Left lung (tissue), 10 donors: ENCODE measurements around the gene HEATR5A. TPM values are rescaled to one million over a fixed set of nuclear protein-coding genes. Genes with fewer than 3 reads are reported as not detected.
"Not testable (repeated sequence)": the region's sequence is repeated elsewhere in the genome, so short reads cannot be mapped to it uniquely, and the experiment has no call there.

Experiments used
- ATAC-seq: fragments of 200-7000 bp; cut with Tn5 transposase; one replicate; pipeline ENCODE4 v1.9.1; 2020; ENCODE audit warnings: moderate library complexity
- DNase-seq, 4 donors: peaks; one replicate each; pipeline ENCODE4 v3.0.0-alpha.2; 2013 to 2020
- H3K27ac ChIP-seq, 2 donors: fragments of 200-600 bp; sonication (generic) in 1 of 2; one replicate each; pipeline versions ENCODE4 v1.5.0 to v1.8.0; 2020 to 2021
- H3K27me3 ChIP-seq, 2 donors: fragments of 200-600 bp; sonication (generic) in 1 of 2; one replicate each; pipeline versions ENCODE4 v1.5.0 to v1.8.0; 2020 to 2021
- H3K36me3 ChIP-seq, 2 donors: fragments of 200-600 bp; sonication (generic) in 1 of 2; one replicate each; pipeline versions ENCODE4 v1.5.0 to v1.8.0; 2020 to 2021
- H3K4me1 ChIP-seq, 2 donors: fragments of 200-600 bp; one replicate each; pipeline ENCODE4 v1.8.0; 2021
- H3K4me3 ChIP-seq, 2 donors: fragments of 200-600 bp; sonication (generic) in 1 of 2; one replicate each; pipeline versions ENCODE4 v1.5.0 to v1.8.0; 2020 to 2021; ENCODE audit warnings: mild to moderate bottlenecking in 1 of 2
- H3K9me3 ChIP-seq, 2 donors: fragments of 200-600 bp; sonication (generic) in 1 of 2; one replicate each; pipeline versions ENCODE4 v1.5.0 to v1.8.0; 2020 to 2021
- intact Hi-C, 2 donors: fragments of 100-400 bp; cut with DNase I; formaldehyde crosslinking; loops; one replicate each; pipeline versions ENCODE4 v1.11.2 to v1.14.2; 2022
- polyA plus RNA-seq, 6 donors: library from polyadenylated mRNA; unstranded; fragments of 120-200 nt; gene quantifications; one replicate each; pipeline ENCODE4 v1.2.1, GENCODE V29; 2013; ENCODE audit not compliant: insufficient read length in 6 of 6
- total RNA-seq, 2 donors: library from RNA; stranded (reverse); fragmentation: NEBNext Ultra II Directional; extraction: Animal tissue kit (Norgen Biotek cat#: 25700); gene quantifications; one replicate each; pipeline ENCODE4 v1.2.1, GENCODE V29; 2021
- TF ChIP-seq, protein P1 (sequence below), 2 donors: fragments of 200-600 bp; sonication (generic) in 1 of 2; IDR thresholded peaks; one replicate each; pipeline versions ENCODE4 v1.5.0 to v1.8.0; 2021; ENCODE audit warnings: antibody characterized with exemption in 2 of 2
- donor health status: DM: no; HTN: yes; CAD: no.
- donor health status: DM: no; HTN: no; CAD: no.

Gene HEATR5A
- total and polyA plus RNA-seq, 8 donors: 18.5 to 72.5 (median 21.3) TPM

DNA sequence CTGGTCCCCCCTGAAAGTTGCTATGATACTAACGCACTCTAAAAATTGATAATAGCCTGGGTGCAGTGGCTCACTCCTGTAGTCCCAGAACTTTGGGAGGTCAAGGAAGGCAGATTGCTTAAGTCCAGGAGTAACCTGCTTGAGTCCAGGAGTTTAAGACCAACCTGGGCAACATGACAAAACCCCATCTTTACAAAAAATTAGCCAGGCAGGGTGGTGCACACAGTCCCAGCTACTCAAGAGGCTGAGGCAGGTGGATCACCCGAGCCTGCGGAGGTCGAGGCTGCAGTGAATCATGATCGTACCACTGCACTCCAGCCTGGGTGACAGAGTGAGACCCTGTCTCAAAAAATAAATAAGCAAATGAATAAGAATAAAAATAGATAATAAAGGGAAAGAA is 42.9 kb downstream of the HEATR5A start:
- ATAC-seq (no peak), DNase-seq (no peak)
- Histone ChIP-seq H3K4me3 (no peak overlapping the region), H3K9me3 (no peaks in the 10 kb centered on the region), H3K36me3 (peaks cover 0 to 66% of the 10 kb centered on the region in 2 donors), H3K27me3 (no peaks in the 10 kb centered on the region), H3K4me1 (peaks cover 5 to 12% of the 10 kb centered on the region in 2 donors), H3K27ac (peak overlapping the region in 1 of 2 donors; percentile 49)
- intact Hi-C loops: no loop called here
- TF ChIP-seq, protein P1, sequence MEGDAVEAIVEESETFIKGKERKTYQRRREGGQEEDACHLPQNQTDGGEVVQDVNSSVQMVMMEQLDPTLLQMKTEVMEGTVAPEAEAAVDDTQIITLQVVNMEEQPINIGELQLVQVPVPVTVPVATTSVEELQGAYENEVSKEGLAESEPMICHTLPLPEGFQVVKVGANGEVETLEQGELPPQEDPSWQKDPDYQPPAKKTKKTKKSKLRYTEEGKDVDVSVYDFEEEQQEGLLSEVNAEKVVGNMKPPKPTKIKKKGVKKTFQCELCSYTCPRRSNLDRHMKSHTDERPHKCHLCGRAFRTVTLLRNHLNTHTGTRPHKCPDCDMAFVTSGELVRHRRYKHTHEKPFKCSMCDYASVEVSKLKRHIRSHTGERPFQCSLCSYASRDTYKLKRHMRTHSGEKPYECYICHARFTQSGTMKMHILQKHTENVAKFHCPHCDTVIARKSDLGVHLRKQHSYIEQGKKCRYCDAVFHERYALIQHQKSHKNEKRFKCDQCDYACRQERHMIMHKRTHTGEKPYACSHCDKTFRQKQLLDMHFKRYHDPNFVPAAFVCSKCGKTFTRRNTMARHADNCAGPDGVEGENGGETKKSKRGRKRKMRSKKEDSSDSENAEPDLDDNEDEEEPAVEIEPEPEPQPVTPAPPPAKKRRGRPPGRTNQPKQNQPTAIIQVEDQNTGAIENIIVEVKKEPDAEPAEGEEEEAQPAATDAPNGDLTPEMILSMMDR (IDR thresholded peaks at IDR 0.05): no peak

DNA sequence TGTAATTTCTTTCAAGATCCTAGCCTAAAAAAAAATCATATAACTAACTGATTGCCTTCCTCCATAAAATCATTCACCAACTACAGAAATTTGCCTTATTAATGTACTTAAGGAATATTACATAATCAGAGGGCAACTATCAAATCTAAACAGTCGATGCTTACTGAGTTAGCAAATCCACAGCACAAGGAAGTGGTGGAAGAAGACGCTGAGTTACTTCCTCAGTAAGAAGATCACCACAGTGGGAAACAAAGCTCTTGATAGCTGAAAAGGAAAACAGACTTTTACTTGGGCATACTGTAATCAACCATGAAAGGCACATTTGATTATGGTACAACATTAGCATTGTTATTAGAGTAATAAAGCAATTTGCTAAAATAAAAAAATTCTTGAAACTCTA is 48.7 kb downstream of the HEATR5A start:
- Histone ChIP-seq H3K27ac (peak overlapping the region in 1 of 2 donors; percentile 41), H3K9me3 (no peaks in the 10 kb centered on the region), H3K4me1 (peaks cover 0 to 11% of the 10 kb centered on the region in 2 donors), H3K36me3 (peaks cover 0 to 73% of the 10 kb centered on the region in 2 donors), H3K27me3 (no peaks in the 10 kb centered on the region), H3K4me3 (no peak overlapping the region)
- intact Hi-C loops: no loop called here
- TF ChIP-seq, protein P1 (IDR thresholded peaks at IDR 0.05): no peak
- DNase-seq: no peak
- ATAC-seq: no peak

DNA sequence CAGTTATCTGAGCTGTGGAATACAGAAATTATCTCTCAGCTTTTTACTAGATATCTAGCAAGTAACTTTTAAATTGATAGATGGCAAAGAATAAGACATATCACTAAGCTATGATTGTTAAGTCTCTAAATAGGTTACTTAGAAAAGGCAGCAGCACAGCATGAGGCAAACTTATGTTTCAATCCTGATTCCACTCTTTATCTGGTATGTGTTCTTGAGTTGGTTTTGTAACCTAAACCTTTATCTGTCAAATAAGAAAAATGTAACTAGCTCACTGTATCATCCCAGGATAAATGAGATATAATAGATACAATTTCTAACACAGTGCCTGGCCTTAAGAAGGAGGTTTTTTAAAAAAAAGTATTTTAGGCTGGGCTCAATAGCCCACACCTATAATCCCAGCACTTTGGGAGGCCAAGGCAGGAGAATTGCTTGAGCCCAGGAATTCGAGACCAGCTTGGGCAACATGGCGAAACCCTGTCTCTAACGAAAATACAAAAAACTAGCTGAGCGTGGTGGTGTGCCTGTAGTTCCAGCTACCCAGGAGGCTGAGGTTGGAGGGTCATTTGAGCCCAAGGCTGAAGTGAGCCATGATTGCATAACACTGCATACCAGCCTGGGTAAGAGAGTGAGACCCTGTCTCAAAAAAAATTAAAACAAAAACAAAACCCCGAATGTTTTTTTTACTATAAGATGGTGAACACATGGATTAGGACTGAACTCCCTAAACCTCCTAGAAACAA is 56.8 kb downstream of the HEATR5A start:
- Histone ChIP-seq H3K9me3 (no peaks in the 10 kb centered on the region), H3K36me3 (peaks cover 0 to 60% of the 10 kb centered on the region in 2 donors), H3K27me3 (no peaks in the 10 kb centered on the region), H3K27ac (no peak overlapping the region), H3K4me3 (no peak overlapping the region), H3K4me1 (no peaks in the 10 kb centered on the region)
- TF ChIP-seq, protein P1 (IDR thresholded peaks at IDR 0.05): no peak
- DNase-seq (no peak), ATAC-seq (no peak)
- intact Hi-C loops: no loop called here

DNA sequence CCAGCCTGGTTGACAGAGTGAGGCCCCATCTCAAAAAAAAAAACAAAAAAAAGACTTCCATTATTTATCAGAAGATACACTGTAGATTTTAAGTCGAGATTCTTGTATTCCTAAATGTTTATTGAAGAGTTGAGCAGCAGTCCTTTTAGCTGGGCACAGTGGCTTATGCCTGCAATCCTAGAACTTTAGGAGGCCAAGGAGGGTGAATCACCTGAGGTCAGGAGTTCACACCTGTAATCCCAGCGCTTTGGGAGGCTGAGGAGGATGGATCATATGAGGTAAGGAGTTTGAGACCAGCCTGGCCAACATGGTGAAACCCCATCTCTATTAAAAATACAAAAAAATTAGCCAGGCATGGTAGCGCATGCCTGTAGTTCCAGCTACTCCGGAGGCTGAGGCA is 57.6 kb downstream of the HEATR5A start:
- ATAC-seq (no peak), DNase-seq (no peak)
- H3K9me3 ChIP-seq: no peaks in the 10 kb centered on the region
- H3K4me3 ChIP-seq: no peak overlapping the region
- no peaks in the 10 kb centered on the region for H3K27me3 ChIP-seq
- intact Hi-C loops: no loop called here
- TF ChIP-seq, protein P1 (IDR thresholded peaks at IDR 0.05): no peak
- H3K27ac ChIP-seq: no peak overlapping the region
- peaks cover 0 to 64% of the 10 kb centered on the region in 2 donors for H3K36me3 ChIP-seq
- H3K4me1 ChIP-seq: no peaks in the 10 kb centered on the region

DNA sequence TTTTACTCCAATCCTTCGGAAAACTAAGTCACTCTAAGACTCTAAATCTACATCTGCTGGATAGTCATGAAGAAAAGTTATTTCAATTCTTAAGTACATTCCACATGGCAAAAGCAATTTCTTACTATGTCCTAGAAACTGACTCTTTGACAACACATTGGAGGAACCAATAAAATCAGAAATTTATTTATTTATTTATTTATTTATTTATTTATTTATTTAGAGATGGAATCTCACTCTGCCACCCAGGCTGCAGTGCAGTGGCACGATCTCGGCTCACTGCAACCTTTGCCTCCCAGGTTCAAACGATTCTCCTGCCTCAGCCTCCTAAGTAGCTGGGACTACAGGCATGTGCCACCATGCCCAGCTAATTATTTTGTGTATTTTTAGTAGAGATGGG is 58.6 kb downstream of the HEATR5A start:
- H3K27ac ChIP-seq, H3K4me3 ChIP-seq, ATAC-seq, H3K4me1 ChIP-seq, intact Hi-C loops, H3K9me3 ChIP-seq, DNase-seq, H3K27me3 ChIP-seq: not testable (repeated sequence)
- H3K36me3 ChIP-seq: peaks cover 0 to 64% of the 10 kb centered on the region in 2 donors
